ENCODE data around the gene USP37.

USP37 gene

DNA sequence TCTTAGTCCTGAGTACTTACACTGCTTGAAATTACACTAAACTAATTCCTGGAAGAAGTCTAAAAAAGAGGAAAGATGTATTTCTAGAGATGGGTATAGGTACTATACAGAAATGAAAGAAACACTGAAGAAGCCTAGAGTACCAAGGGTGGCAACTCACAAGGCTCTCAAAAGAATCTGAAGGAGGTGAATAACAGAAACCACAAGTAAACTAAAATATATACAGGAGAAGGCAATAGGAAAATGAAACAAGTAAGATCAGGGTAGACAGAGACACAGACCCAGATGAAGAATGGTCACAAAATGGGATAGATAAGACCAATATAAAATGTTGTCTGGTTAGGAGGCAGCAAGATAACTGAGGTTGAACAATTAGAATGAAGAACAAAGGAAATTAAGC, 59.9 kb downstream of the USP37 start:
- H3K27ac ChIP-seq = no peak overlapping the region
- no peaks in the 10 kb centered on the region for H3K9me3 ChIP-seq
- peaks cover 5% of the 10 kb centered on the region for H3K36me3 ChIP-seq
- no peak overlapping the region for H3K4me3 ChIP-seq (ENCODE audit: low read depth in 1 of 2, low read length in 1 of 2)
- no peaks in the 10 kb centered on the region for H3K27me3 ChIP-seq
- TF ChIP-seq, protein P1, sequence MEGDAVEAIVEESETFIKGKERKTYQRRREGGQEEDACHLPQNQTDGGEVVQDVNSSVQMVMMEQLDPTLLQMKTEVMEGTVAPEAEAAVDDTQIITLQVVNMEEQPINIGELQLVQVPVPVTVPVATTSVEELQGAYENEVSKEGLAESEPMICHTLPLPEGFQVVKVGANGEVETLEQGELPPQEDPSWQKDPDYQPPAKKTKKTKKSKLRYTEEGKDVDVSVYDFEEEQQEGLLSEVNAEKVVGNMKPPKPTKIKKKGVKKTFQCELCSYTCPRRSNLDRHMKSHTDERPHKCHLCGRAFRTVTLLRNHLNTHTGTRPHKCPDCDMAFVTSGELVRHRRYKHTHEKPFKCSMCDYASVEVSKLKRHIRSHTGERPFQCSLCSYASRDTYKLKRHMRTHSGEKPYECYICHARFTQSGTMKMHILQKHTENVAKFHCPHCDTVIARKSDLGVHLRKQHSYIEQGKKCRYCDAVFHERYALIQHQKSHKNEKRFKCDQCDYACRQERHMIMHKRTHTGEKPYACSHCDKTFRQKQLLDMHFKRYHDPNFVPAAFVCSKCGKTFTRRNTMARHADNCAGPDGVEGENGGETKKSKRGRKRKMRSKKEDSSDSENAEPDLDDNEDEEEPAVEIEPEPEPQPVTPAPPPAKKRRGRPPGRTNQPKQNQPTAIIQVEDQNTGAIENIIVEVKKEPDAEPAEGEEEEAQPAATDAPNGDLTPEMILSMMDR (IDR thresholded peaks at IDR 0.05) = no peak
- no peaks in the 10 kb centered on the region for H3K4me1 ChIP-seq (ENCODE audit: control insufficient read depth in 1 of 2, insufficient read depth in 1 of 2, low read depth in 1 of 2, low read length in 1 of 2)

DNA sequence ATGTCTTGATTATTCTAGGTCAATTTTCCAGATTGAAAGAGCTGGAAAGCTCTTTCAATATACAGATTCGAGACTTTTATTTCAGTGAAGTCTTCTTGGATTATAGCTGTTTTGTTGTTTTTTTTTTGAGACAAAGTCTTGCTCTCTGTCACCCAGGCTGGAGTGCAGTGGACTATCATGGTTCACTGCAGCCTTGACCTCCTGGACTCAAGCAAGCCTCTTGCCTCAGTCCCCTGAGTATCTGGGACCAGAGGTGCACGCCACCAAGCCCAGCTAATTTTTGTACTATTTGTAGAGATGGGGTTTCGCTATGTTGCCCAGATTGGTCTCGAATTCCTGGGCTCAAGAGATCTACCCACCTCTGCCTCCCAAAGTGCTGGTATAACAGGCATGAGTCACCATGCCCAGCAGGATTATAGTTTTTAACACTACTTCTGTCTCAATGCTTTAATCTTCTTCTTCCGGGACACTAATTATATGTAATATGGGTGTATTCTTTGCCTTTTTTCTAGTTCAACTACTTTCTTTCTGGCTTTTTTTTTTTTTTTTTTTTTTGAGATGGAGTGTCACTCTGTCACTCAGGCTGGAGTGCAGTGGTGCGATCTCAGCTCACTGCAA, 62.3 kb downstream of the USP37 start:
- TF ChIP-seq, protein P1 (IDR thresholded peaks at IDR 0.05) = no peak
- Histone ChIP-seq H3K36me3 (peaks cover 5% of the 10 kb centered on the region), H3K4me3 (ENCODE audit: low read depth in 1 of 2, low read length in 1 of 2) (no peak overlapping the region)

DNA sequence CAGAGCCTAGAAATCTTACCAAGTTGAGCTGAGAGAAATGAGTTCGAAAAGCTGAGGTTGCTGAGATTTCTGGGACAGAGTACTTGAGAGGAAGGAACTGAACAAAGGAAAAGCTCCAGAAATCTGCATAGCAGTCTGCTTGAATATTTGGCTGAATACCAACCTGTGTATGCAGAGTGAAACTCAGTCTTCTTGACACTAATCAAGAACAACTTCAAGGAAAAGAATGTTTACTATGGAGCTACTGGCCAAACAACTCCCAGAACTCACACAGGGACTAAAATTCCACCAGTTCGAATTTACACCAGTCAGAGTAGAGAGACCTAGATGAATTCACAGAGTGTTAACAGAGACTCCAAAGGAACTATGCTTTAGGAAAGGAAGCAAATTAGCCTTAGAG, 66.5 kb downstream of the USP37 start:
- Histone ChIP-seq H3K36me3 (peaks cover 17% of the 10 kb centered on the region), H3K4me3 (ENCODE audit: low read depth in 1 of 2, low read length in 1 of 2) (no peak overlapping the region), H3K27ac (no peak overlapping the region), H3K27me3 (no peaks in the 10 kb centered on the region), H3K9me3 (no peaks in the 10 kb centered on the region), H3K4me1 (ENCODE audit: control insufficient read depth in 1 of 2, insufficient read depth in 1 of 2, low read depth in 1 of 2, low read length in 1 of 2) (no peaks in the 10 kb centered on the region)
- TF ChIP-seq, protein P1 (IDR thresholded peaks at IDR 0.05) = no peak

More for the DNA sequence above, 62.3 kb downstream of the USP37 start:
- H3K9me3 ChIP-seq = no peaks in the 10 kb centered on the region
- no peaks in the 10 kb centered on the region for H3K27me3 ChIP-seq
- no peak overlapping the region for H3K27ac ChIP-seq
- H3K4me1 ChIP-seq (ENCODE audit: control insufficient read depth in 1 of 2, insufficient read depth in 1 of 2, low read depth in 1 of 2, low read length in 1 of 2) = no peaks in the 10 kb centered on the region

- peaks cover 23% of the 10 kb centered on the region for H3K36me3 ChIP-seq
- no peak overlapping the region for H3K4me3 ChIP-seq (ENCODE audit: low read depth in 1 of 2, low read length in 1 of 2)
- TF ChIP-seq, protein P1 (IDR thresholded peaks at IDR 0.05) = no peak
- H3K27me3 ChIP-seq = no peaks in the 10 kb centered on the region
- H3K9me3 ChIP-seq = no peaks in the 10 kb centered on the region
- H3K4me1 ChIP-seq (ENCODE audit: control insufficient read depth in 1 of 2, insufficient read depth in 1 of 2, low read depth in 1 of 2, low read length in 1 of 2) = no peaks in the 10 kb centered on the region
- no peak overlapping the region for H3K27ac ChIP-seq
Measured at GRCh38 chr2:218500501-218501060, 67.6 kb downstream of the USP37 start.

GRCh38 chr2:218485986-218486667, 82.0 kb downstream of the USP37 start:
- Histone ChIP-seq H3K4me1 (ENCODE audit: control insufficient read depth in 1 of 2, insufficient read depth in 1 of 2, low read depth in 1 of 2, low read length in 1 of 2) (no peaks in the 10 kb centered on the region), H3K4me3 (ENCODE audit: low read depth in 1 of 2, low read length in 1 of 2) (no peak overlapping the region), H3K9me3 (no peaks in the 10 kb centered on the region), H3K36me3 (peaks cover 38% of the 10 kb centered on the region), H3K27me3 (no peaks in the 10 kb centered on the region), H3K27ac (no peak overlapping the region)
- TF ChIP-seq, protein P1 (IDR thresholded peaks at IDR 0.05) = no peak
